HG02588 (cell line): Measurements from ENCODE around the gene DRP2.
"Not testable (repeated sequence)": the region's sequence is repeated elsewhere in the genome, so short reads cannot be mapped to it uniquely, and the experiment has no call there.

ENCODE experiments used
- ATAC-seq: cut with Tn5 transposase; IDR thresholded peaks from one replicate; pipeline ENCODE4 v1.9.1; 2021; ENCODE audit warnings: mild to moderate bottlenecking, moderate library complexity; ENCODE audit not compliant: unreplicated experiment

Gene DRP2

GRCh38 chrX:101237041-101237440 lies 17.5 kb downstream of the DRP2 start:
- no peak for ATAC-seq

GRCh38 chrX:101241531-101241930 lies 21.9 kb downstream of the DRP2 start:
- no peak for ATAC-seq

GRCh38 chrX:101252634-101253033 lies 33.0 kb downstream of the DRP2 start:
- no peak for ATAC-seq

- ATAC-seq = no peak
These were observed 38.1 kb downstream of the DRP2 start for GRCh38 chrX:101257448-101258258.

GRCh38 chrX:101258259-101258581 lies 38.6 kb downstream of the DRP2 start:
- no peak for ATAC-seq

GRCh38 chrX:101260435-101260834 lies 40.8 kb downstream of the DRP2 start:
- no peak for ATAC-seq

GRCh38 chrX:101262590-101262989 lies 43.0 kb downstream of the DRP2 start:
- no peak for ATAC-seq

GRCh38 chrX:101263766-101264165 lies 44.2 kb downstream of the DRP2 start:
- no peak for ATAC-seq

GRCh38 chrX:101265869-101266428 lies 46.4 kb downstream of the DRP2 start:
- ATAC-seq = no peak

- no peak for ATAC-seq
These were observed 54.6 kb downstream of the DRP2 start for GRCh38 chrX:101274198-101274597.

GRCh38 chrX:101276238-101276637 lies 56.7 kb downstream of the DRP2 start:
- ATAC-seq = no peak

GRCh38 chrX:101287402-101287801 lies 67.8 kb downstream of the DRP2 start:
- no peak for ATAC-seq

- ATAC-seq = no peak
These were observed 71.5 kb downstream of the DRP2 start, which contains the start of gene TAF7L for GRCh38 chrX:101290957-101291603. TAF7L (minus strand) TSS chrX:101291334; CDS start chrX:101287543, 3,791 bp downstream.

- ATAC-seq = not testable (repeated sequence)
These were observed 76.0 kb downstream of the DRP2 start for GRCh38 chrX:101295603-101296002.

- ATAC-seq = no peak
These were observed 84.2 kb downstream of the DRP2 start for GRCh38 chrX:101303790-101304189.
